ENCODE data around the gene PDE3B.

DNA sequence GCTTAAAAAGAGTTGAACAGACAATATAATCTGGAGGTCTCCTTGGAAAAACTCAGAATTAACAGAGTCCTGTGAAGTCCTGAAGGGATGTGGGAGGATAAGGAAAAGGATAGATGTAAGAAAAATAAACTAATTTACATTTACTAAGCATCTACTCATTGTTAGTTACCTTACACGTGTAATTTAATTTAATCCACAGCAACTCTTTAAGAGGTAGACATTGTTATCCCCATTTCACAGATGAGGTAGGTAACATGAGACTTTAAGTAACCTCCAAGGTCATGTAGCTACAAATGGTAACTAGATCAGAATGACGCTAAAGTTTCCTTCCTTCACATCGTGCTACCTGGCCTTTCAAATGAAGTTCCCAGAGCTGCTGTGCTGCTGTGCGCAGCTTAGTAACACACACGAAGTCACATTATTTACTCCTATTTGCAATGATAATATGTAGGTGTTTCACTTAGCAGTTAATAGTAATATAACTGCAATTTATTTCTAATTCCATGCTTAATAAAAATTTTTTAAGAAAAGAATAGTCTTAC is 5.7 kb upstream of the PDE3B start:
- TF ChIP-seq TCF7L2 (IDR thresholded peaks at IDR 0.05; ENCODE audit: borderline replicate concordance, extremely low read depth, insufficient read depth, insufficient read length) = no peak
- TF ChIP-seq, protein P1, sequence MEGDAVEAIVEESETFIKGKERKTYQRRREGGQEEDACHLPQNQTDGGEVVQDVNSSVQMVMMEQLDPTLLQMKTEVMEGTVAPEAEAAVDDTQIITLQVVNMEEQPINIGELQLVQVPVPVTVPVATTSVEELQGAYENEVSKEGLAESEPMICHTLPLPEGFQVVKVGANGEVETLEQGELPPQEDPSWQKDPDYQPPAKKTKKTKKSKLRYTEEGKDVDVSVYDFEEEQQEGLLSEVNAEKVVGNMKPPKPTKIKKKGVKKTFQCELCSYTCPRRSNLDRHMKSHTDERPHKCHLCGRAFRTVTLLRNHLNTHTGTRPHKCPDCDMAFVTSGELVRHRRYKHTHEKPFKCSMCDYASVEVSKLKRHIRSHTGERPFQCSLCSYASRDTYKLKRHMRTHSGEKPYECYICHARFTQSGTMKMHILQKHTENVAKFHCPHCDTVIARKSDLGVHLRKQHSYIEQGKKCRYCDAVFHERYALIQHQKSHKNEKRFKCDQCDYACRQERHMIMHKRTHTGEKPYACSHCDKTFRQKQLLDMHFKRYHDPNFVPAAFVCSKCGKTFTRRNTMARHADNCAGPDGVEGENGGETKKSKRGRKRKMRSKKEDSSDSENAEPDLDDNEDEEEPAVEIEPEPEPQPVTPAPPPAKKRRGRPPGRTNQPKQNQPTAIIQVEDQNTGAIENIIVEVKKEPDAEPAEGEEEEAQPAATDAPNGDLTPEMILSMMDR (IDR thresholded peaks at IDR 0.05 in 2 of 3, conservative IDR thresholded peaks at IDR 0.05 in 1 of 3; ENCODE audit: borderline replicate concordance in 1 of 3, insufficient read depth in 1 of 3, low read depth in 2 of 3, low read length in 2 of 3) = no peak
- TF ChIP-seq POLR2A (IDR thresholded peaks at IDR 0.05; ENCODE audit: borderline replicate concordance, extremely low read depth, insufficient read depth, insufficient read length) = no peak
- no peak for TF ChIP-seq EZH2 (IDR thresholded peaks at IDR 0.05)
- TF ChIP-seq, protein P2, sequence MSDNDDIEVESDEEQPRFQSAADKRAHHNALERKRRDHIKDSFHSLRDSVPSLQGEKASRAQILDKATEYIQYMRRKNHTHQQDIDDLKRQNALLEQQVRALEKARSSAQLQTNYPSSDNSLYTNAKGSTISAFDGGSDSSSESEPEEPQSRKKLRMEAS (IDR thresholded peaks at IDR 0.05) = no peak
- no peak for TF ChIP-seq POLR2AphosphoS5 (IDR thresholded peaks at IDR 0.05; ENCODE audit: low read depth, low read length)
- no peak for TF ChIP-seq SIN3A (IDR thresholded peaks at IDR 0.05; ENCODE audit: low read depth)
- TF ChIP-seq EGR1 (IDR thresholded peaks at IDR 0.05; ENCODE audit: low read depth) = no peak
- no peak for TF ChIP-seq ZNF274 (IDR thresholded peaks at IDR 0.05; ENCODE audit: low read depth, low read length)
- no peak for TF ChIP-seq SRF (IDR thresholded peaks at IDR 0.05; ENCODE audit: low read depth)
- TF ChIP-seq, protein P3, sequence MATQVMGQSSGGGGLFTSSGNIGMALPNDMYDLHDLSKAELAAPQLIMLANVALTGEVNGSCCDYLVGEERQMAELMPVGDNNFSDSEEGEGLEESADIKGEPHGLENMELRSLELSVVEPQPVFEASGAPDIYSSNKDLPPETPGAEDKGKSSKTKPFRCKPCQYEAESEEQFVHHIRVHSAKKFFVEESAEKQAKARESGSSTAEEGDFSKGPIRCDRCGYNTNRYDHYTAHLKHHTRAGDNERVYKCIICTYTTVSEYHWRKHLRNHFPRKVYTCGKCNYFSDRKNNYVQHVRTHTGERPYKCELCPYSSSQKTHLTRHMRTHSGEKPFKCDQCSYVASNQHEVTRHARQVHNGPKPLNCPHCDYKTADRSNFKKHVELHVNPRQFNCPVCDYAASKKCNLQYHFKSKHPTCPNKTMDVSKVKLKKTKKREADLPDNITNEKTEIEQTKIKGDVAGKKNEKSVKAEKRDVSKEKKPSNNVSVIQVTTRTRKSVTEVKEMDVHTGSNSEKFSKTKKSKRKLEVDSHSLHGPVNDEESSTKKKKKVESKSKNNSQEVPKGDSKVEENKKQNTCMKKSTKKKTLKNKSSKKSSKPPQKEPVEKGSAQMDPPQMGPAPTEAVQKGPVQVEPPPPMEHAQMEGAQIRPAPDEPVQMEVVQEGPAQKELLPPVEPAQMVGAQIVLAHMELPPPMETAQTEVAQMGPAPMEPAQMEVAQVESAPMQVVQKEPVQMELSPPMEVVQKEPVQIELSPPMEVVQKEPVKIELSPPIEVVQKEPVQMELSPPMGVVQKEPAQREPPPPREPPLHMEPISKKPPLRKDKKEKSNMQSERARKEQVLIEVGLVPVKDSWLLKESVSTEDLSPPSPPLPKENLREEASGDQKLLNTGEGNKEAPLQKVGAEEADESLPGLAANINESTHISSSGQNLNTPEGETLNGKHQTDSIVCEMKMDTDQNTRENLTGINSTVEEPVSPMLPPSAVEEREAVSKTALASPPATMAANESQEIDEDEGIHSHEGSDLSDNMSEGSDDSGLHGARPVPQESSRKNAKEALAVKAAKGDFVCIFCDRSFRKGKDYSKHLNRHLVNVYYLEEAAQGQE (IDR thresholded peaks at IDR 0.05; ENCODE audit: low read depth) = no peak
